Skin epidermis (tissue), 12 donors: ENCODE measurements around the gene ADPGK.

ENCODE experiments used
- H3K27ac ChIP-seq, 21 experiments: fragments of 200-600 bp; sonication (generic) in 11 of 21; one replicate each; pipeline ENCODE4 v1.5.0; 2020; ENCODE audit warnings: mild to moderate bottlenecking in 3 of 21, inconsistent platforms in 2 of 21, moderate library complexity in 2 of 21
- H3K4me3 ChIP-seq, 7 experiments: fragments of 200-600 bp; sonication (generic) in 2 of 7; one replicate each; pipeline ENCODE4 v1.5.0; 2020; ENCODE audit warnings: inconsistent platforms in 2 of 7, mild to moderate bottlenecking in 2 of 7, moderate library complexity in 1 of 7

ADPGK gene

GRCh38 chr15:72793766-72794660 lies 10.5 kb upstream of the ADPGK start:
- H3K27ac ChIP-seq: peak overlapping the region in 3 of 21 experiments; percentile 19 to 32 (median 28)
- no peak overlapping the region for H3K4me3 ChIP-seq

GRCh38 chr15:72792431-72792830 lies 8.9 kb upstream of the ADPGK start:
- Histone ChIP-seq H3K27ac (no peak overlapping the region), H3K4me3 (no peak overlapping the region)

DNA sequence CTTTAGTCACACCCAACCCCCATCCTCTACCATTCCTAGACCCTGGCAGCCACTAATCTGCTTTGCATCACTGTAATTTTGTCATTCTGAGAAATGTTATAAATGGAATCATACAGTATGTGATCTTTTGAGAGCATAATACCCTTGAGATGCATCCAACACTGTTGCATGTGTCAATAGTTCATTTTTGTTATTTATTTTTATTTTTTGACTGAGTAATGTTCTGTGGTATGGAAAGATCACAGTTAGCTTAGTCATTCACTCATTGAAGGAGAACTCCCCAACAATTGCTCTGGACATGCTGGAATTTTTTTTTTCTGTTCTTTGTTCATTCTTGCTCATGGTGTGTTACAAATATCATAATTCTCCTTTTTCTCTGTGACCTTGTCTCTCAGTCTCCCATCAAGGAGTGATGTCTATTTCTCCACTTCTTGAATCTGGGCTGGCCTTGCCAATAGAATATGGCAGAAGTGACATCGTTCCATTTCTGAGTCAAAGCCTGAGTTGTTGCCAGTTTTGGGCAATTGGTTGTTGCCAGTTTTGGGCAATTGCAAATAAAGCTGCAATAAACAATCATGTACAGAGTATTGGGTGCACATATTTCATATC lies 6.8 kb upstream of the ADPGK start:
- H3K4me3 ChIP-seq: no peak overlapping the region
- no peak overlapping the region for H3K27ac ChIP-seq

- Histone ChIP-seq H3K27ac (peak overlapping the region in 7 of 21 experiments; percentile 5 to 98 (median 95)), H3K4me3 (no peak overlapping the region)
Observed at GRCh38 chr15:72787526-72787925, 4.0 kb upstream of the ADPGK start.

DNA sequence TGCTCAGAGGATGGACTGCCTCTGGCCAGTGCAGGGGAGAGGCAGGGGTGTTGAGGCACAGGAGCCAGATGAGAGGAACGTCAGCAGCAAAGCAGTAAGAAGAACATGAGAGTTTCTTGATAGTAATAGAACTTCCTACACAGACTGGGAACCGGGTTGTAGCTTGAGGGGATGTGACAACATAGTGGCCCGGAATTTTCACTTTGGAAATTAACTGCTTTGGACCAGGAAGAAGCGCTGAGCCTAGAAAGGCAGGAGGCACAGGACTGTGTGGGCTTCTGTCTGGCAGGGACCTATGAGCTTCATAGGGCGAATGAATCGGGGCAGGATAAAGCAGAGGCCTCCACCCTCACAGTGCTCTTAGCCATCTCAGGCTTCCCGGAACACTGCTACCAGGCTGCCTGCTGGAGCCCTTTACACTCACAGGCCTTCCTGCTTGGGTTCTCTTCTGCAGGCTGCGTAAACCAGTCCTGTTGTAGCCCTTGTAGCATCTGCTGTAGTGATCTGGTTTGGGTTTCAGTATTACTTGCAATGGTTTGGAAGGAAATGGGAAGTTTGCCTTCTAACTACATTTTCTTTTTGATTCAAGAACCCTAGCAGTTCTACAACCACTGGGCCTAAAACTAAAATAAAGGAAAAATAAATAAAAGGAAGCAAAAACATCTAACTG lies 3.3 kb upstream of the ADPGK start:
- peak overlapping the region in 17 of 21 experiments; percentile 3 to 99 (median 95) for H3K27ac ChIP-seq
- H3K4me3 ChIP-seq: no peak overlapping the region

DNA sequence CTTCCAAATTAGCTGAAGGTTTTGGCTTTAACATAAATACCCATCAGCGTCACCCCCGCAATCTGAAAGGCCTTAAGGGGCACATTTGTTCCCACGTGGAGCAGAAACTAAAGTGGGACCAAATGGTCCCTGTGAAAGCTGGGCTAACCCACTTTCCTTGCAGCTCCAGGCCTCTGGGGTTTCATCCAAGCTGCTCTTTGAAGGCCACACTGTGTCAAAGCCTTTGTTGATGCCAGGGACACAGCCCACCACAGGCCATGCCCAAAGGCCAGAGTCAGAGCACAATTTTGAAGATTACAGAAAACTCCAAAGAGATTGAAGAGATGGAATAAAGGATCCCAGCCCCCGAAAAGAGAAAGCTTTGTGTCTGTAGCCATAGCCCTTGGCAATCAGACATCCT lies 2.7 kb upstream of the ADPGK start:
- Histone ChIP-seq H3K27ac (peak overlapping the region in 18 of 21 experiments; percentile 8 to 99 (median 95)), H3K4me3 (no peak overlapping the region)

- no peak overlapping the region for H3K4me3 ChIP-seq
- peak overlapping the region in 18 of 21 experiments; percentile 8 to 99 (median 95) for H3K27ac ChIP-seq
Observed at GRCh38 chr15:72785841-72786240, 2.3 kb upstream of the ADPGK start.

DNA sequence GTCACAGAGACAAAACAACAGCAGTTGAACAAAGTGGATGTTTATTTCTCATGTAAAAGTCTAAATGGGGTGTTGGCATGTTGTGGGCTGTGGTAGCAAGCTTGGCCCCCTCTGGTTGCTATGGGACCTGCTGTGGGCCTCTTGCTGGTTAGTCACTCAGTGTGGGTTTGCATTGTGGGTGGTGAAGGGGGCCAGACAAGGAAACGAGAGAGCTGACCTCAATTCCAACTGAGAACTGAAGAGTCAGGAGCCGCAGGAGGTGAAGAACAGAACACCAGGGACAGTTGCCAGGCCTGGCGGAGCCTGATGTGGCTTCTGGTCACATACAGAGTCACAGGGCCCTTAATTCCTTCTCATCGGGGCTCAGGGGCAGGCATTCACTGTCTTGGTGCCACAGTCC lies 1.9 kb upstream of the ADPGK start:
- H3K27ac ChIP-seq: peak overlapping the region in 18 of 21 experiments; percentile 58 to 99 (median 95)
- H3K4me3 ChIP-seq: no peak overlapping the region

DNA sequence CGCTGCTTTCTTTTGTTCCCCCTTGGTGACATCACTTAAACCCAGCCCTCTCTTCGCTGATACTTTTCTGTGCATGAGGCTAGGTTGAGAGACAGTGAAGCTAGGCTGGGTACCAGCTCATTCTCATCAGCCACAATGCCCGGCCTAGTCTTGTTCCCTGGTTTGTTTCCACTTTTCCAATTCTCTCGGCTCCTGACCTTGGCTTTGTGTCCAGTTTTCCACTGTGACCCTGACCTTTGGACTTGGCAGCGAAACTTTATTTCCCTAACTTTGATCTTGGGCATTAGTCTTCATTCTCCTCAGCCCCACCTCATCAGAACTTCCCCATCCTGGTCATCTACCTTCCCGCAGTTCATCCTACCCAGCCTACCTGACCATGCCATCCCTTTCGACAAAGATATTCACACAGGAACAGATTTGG lies 908 bp upstream of the ADPGK start:
- Histone ChIP-seq H3K4me3 (peak overlapping the region; percentile 87 to 100 (median 97)), H3K27ac (peak overlapping the region; percentile 9 to 99 (median 95))

DNA sequence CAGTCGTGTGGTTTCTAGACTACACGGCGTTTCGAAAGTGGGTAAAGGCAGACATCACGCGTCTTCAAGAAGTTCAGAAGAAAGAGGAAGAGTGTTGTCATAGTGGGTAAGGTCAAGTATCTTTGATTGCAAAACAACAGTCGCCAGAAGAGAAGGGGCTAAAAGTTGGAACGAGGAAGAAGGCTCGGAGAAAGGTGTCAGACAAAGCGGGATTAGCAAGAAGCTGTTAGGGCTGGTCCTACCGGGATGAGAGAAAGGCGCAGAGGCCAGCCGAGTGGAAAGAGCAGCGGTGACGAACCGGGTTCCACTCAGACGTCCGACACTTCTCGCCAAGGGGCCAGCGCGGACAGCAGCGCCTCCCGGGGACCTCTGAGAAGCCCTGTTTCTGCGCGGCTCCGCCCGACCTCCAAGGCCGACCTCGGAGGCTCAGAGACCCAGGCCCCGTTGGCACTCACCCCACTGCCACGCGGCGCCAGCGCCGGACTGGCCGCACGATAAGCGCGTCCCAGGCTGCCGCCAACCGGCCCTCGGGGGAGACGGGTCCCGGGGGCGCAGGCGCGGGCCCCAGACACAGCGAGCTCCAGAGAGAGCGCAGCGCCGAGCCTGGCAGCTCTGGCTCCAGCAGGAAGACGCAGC lies 436 bp downstream of the ADPGK start:
- peak overlapping the region; percentile 85 to 99 (median 95) for H3K27ac ChIP-seq
- peak overlapping the region; percentile 87 to 100 (median 97) for H3K4me3 ChIP-seq

- peak overlapping the region in 19 of 21 experiments; percentile 85 to 99 (median 95) for H3K27ac ChIP-seq
- peak overlapping the region; percentile 87 to 100 (median 97) for H3K4me3 ChIP-seq
Observed at GRCh38 chr15:72782274-72783003, 1.1 kb downstream of the ADPGK start.

- Histone ChIP-seq H3K27ac (peak overlapping the region in 3 of 21 experiments; percentile 12 to 98 (median 94)), H3K4me3 (peak overlapping the region in 1 of 7 experiments; percentile 92)
Observed at GRCh38 chr15:72781631-72782030, 1.9 kb downstream of the ADPGK start.

GRCh38 chr15:72778796-72779195 lies 4.8 kb downstream of the ADPGK start:
- Histone ChIP-seq H3K4me3 (no peak overlapping the region), H3K27ac (no peak overlapping the region)

- H3K4me3 ChIP-seq: no peak overlapping the region
- peak overlapping the region in 2 of 21 experiments; percentile 26 to 68 for H3K27ac ChIP-seq
Observed at GRCh38 chr15:72774696-72775383, 8.7 kb downstream of the ADPGK start.

DNA sequence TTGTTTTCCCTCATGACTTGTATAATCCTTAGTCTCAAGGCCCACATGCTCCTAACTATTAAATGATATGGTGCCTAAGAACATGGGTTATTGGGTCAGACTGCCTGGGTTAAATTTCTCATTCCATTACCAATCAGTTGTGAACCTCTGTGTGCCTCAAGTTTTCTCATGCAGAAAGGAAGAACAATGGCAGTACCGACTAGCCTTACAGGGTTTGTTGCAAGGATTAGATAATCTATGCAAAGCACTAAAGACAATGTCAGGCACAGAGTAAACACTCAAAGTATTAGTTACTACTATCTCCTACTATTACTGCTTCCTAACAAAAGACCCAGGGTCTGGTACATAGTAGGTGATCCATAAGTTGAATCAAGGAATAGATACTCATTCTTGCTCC lies 12.2 kb downstream of the ADPGK start:
- Histone ChIP-seq H3K27ac (no peak overlapping the region), H3K4me3 (no peak overlapping the region)

DNA sequence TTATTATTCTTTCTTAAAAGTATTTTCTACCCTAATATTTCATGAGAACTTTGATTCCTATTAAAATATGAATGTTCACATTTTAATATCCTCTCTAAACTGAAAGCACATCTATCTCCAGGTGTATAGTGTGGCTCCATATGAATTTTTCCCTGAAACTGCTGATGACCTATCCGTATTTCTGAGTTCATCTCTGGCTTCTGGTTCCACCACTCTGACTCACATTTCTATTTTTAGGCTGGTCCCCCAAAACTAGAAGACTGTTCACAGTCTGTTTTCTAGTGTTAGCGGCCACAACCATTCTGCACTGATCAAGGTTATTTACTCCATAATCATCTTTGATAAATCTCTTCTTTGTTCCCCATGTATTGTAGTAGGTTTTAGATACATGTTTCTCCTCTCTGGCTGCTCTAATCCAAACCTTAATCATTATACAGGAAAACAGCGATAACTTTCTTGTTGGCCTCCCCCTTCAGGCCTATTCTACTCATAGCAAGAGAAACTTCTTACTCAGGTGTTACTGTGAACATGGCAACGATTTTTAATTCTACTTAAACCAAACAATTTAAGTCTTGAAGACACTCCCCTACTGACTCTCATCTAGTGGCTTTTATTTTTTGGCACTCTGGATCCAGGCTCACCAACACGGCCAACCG lies 12.8 kb downstream of the ADPGK start:
- Histone ChIP-seq H3K27ac (no peak overlapping the region), H3K4me3 (no peak overlapping the region)

GRCh38 chr15:72766780-72767179 lies 16.8 kb downstream of the ADPGK start:
- H3K27ac ChIP-seq: no peak overlapping the region
- H3K4me3 ChIP-seq: no peak overlapping the region

DNA sequence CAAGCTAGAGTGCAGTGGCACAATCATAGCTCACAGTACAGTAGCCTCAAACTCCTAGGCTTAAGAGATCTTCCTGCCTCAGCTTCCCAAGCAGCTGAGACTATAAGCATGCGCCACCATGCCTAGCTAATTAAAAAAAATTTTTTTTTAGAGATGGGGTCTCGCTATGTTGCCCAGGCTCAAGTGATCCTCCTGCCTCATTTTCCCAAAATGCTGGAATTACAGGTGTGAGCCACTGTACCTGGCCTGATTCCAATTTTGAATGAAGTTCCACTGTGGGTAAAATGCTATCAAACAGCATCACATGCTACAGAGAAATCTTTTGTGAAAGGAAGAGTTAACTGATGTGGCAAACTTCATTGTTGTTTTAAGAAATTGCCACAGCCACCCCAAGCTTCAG lies 17.5 kb downstream of the ADPGK start:
- Histone ChIP-seq H3K4me3 (no peak overlapping the region), H3K27ac (no peak overlapping the region)
